HepG2 (cell line): ENCODE results near the gene TP63. TPM values are rescaled to one million over a fixed set of nuclear protein-coding genes. Genes with fewer than 3 reads are reported as not detected.

Source experiments
- ATAC-seq: fragments of 200-7000 bp; cut with Tn5 transposase; 3 replicates; pipeline ENCODE4 v1.9.1; 2020; ENCODE audit warnings: mild to moderate bottlenecking, moderate library complexity
- BruUV-seq: library from RNA; stranded (reverse); fragments of 400-500 nt; replicated peaks from 2 replicates; lab custom pipeline; 2021; lab: Mats Ljungman, UMichigan
- CTCF ChIA-PET: fragments of 300-600 bp; formaldehyde crosslinking; extraction: SDS; loops from one replicate; lab custom pipeline; 2021; ENCODE audit warnings: low total read pairs, inconsistent platforms, low intra/inter-chr PET ratio; lab: Yijun Ruan, JAX
- POLR2A ChIA-PET: fragments of 350-600 bp; sonication (Branson Sonifier 250); formaldehyde crosslinking; loops from one replicate; lab custom pipeline; 2020; ENCODE audit warnings: antibody characterized with exemption, inconsistent platforms; lab: Yijun Ruan, JAX
- DNase-seq: peaks from one replicate; pipeline ENCODE4 v3.0.0-alpha.2; 2015; ENCODE audit warnings: low spot score
- FAIRE-seq: peaks from 3 replicates; lab custom pipeline; 2011; peaks lifted over from hg19 to GRCh38; lab: Jason Lieb, UNC
- H2AFZ ChIP-seq: one replicate; pipeline ENCODE4 v1.6.1; 2011; ENCODE audit warnings: low read length, inconsistent platforms
- H3K27ac ChIP-seq: fragments of 300-600 bp; 3 replicates; pipeline ENCODE4 v1.8.0; 2011; ENCODE audit warnings: mixed run types, mild to moderate bottlenecking, mixed read lengths, low read length, inconsistent platforms; ENCODE audit not compliant: insufficient read depth; ENCODE audit errors: extremely low read length
- H3K27me3 ChIP-seq, 2 experiments: fragments of 200-600 bp in 1 of 2; 2 replicates in 1 of 2; 3 replicates in 1 of 2; pipeline versions ENCODE4 v1.6.0 to v1.8.0; 2011; ENCODE audit warnings: low read length in 2 of 2, mild to moderate bottlenecking in 2 of 2, moderate library complexity in 2 of 2, inconsistent platforms in 1 of 2; ENCODE audit not compliant: insufficient read depth in 2 of 2, control insufficient read depth in 1 of 2
- H3K36me3 ChIP-seq, 2 experiments: fragments of 200-600 bp in 1 of 2; replicated peaks in 1 of 2; 2 replicates in 1 of 2; 3 replicates in 1 of 2; pipeline versions ENCODE4 v1.5.1 to v1.8.0; 2011; ENCODE audit warnings: low read length in 2 of 2, inconsistent platforms in 1 of 2; ENCODE audit not compliant: insufficient read depth in 2 of 2, control insufficient read depth in 1 of 2
- H3K4me1 ChIP-seq: 2 replicates; pipeline ENCODE4 v1.5.1; 2012; ENCODE audit warnings: low read length, inconsistent platforms; ENCODE audit not compliant: insufficient read depth
- H3K4me2 ChIP-seq: 2 replicates; pipeline ENCODE4 v1.6.0; 2011; ENCODE audit warnings: low read depth, low read length, inconsistent platforms
- H3K4me3 ChIP-seq, 3 experiments: fragments of 200-600 bp in 1 of 3; sonication (generic), shearing (Covaris generic) in 1 of 3; replicated peaks in 1 of 3; 2 replicates each; pipeline ENCODE4 v1.5.1; 2011 to 2016; ENCODE audit warnings: low read length in 3 of 3, inconsistent platforms in 2 of 3, low read depth in 2 of 3, mild to moderate bottlenecking in 2 of 3, control low read depth in 1 of 3, mixed read lengths in 1 of 3; ENCODE audit not compliant: insufficient read depth in 1 of 3
- H3K79me2 ChIP-seq: one replicate; pipeline ENCODE4 v1.6.1; 2011; ENCODE audit warnings: low read length, inconsistent platforms; ENCODE audit not compliant: insufficient read depth
- H3K9ac ChIP-seq: 2 replicates; pipeline ENCODE4 v1.6.0; 2011; ENCODE audit warnings: mild to moderate bottlenecking, low read depth, low read length, inconsistent platforms; ENCODE audit not compliant: insufficient read depth
- H3K9me3 ChIP-seq: 2 replicates; pipeline ENCODE4 v1.5.1; 2012; ENCODE audit warnings: mild to moderate bottlenecking, low read length
- H4K20me1 ChIP-seq: 2 replicates; pipeline ENCODE4 v1.6.0; 2011; ENCODE audit warnings: inconsistent platforms, mild to moderate bottlenecking, low read length, moderate library complexity; ENCODE audit not compliant: insufficient read depth
- HMG20B ChIP-seq: conservative IDR thresholded peaks from 2 replicates; pipeline ENCODE4 v1.6.1; 2016; ENCODE audit warnings: missing genetic modification reagents, missing compliant biosample characterization
- HMGA1 ChIP-seq: sonication (generic); formaldehyde crosslinking; conservative IDR thresholded peaks from 2 replicates; pipeline ENCODE4 v1.4.0; 2020; ENCODE audit warnings: missing genetic modification reagents
- HNF4A ChIP-seq: sonication (generic); formaldehyde crosslinking; IDR thresholded peaks from 2 replicates; pipeline ENCODE4 v1.4.0; 2020; ENCODE audit warnings: missing genetic modification reagents
- MYC ChIP-seq: sonication (generic); formaldehyde crosslinking; IDR thresholded peaks from 2 replicates; pipeline ENCODE4 v1.9.0; 2021; ENCODE audit warnings: missing genetic modification reagents, borderline replicate concordance
- NFYC ChIP-seq: IDR thresholded peaks from 2 replicates; pipeline ENCODE4 v1.6.1; 2016; ENCODE audit warnings: missing genetic modification reagents, missing compliant biosample characterization
- PAWR ChIP-seq: sonication (generic); formaldehyde crosslinking; IDR thresholded peaks from 2 replicates; pipeline ENCODE4 v1.4.0; 2020; ENCODE audit warnings: missing genetic modification reagents, mild to moderate bottlenecking, borderline replicate concordance
- POGK ChIP-seq: sonication (generic); formaldehyde crosslinking; conservative IDR thresholded peaks from 2 replicates; pipeline ENCODE4 v1.8.0; 2022; ENCODE audit warnings: mild to moderate bottlenecking, moderate library complexity, missing genetic modification reagents
- SIN3B ChIP-seq: fragments of 150-350 bp; IDR thresholded peaks from 2 replicates; pipeline ENCODE4 v1.6.1; 2014; ENCODE audit warnings: low read length
- U2AF1 ChIP-seq: fragments of 200-400 bp; formaldehyde crosslinking; optimal IDR thresholded peaks from 2 replicates; pipeline ENCODE3; 2017; ENCODE audit warnings: mild to moderate bottlenecking, low read depth, low read length
- WGBS: methylation state at CpG from one replicate; pipeline ENCODE4 v1.1.6; 2017; ENCODE audit warnings: low lambda C conversion rate; 5-methylcytosine and 5-hydroxymethylcytosine counted together
- in situ Hi-C: cut with HindIII; loops from 2 replicates; pipeline ENCODE4 v1.10.0; 2017; ENCODE audit warnings: low pct_unique_long_range_greater_than_20kb; ENCODE audit not compliant: extremely low pct_ligation_motif_present
- intact Hi-C: fragments of 100-400 bp; cut with micrococcal nuclease; formaldehyde crosslinking; loops from one replicate; pipeline ENCODE4 v1.10.0; 2022; ENCODE audit not compliant: unreplicated experiment
- polyA plus RNA-seq, 8 experiments: library from polyadenylated mRNA; depleted of rRNA in 3 of 8; stranded (reverse) in 7 of 8; unstranded in 1 of 8; fragments of >200 nt; fragmentation: Illumina TruSeq in 4 of 8; extraction: Trizol in 4 of 8; gene quantifications; 2 replicates each; pipeline versions ENCODE4 v1.2.1 to v1.2.3, GENCODE V29; 2011 to 2016; ENCODE audit warnings: low read depth in 4 of 8, missing spikeins in 1 of 8, mixed read lengths in 1 of 8; ENCODE audit not compliant: insufficient read depth in 1 of 8
- total RNA-seq, 5 experiments: library from RNA; depleted of rRNA; stranded (reverse); fragments of >200 nt; fragmentation: Illumina TruSeq; extraction: Trizol; gene quantifications; 2 replicates each; pipeline ENCODE4 v1.2.3, GENCODE V29; 2016; ENCODE audit warnings: low read depth in 1 of 5
- TF ChIP-seq, protein P1 (sequence below): sonication (generic); formaldehyde crosslinking; IDR thresholded peaks from 2 replicates; pipeline ENCODE4 v1.5.0; 2020; ENCODE audit warnings: missing genetic modification reagents

TP63 gene
- total and polyA plus RNA-seq, 2 of the 13 experiments (the other 11 are each of a cell fraction or from before 2014, with no cell fraction given), result not detected

DNA sequence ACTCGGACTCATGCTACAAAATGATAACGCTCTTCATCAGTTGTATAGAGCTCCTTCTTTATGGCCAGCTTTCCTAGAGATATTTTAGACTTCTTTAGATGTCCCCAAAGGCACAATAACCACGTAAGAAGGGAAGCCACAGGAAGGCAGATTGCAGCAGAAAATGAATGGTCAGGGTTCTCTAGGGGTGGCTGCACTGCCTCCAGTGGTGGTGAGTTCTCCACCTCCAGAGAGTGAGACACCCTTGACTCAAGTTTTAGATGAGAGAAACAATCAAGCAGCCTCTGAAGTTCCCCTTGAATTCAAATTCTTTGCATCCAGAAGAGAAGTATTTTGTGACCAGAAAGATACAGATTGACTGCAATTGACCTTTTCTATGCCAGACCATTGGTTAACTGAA is 191.5 kb downstream of the TP63 start:
- FAIRE-seq (no peak), DNase-seq (no peak), ATAC-seq (peak; percentile 65)
- intact Hi-C loops (no loop called here), in situ Hi-C loops (no loop called here)
- Histone ChIP-seq H3K27me3 (no peaks in the 10 kb centered on the region), H3K4me3 (no peak overlapping the region), H3K27ac (no peak overlapping the region), H3K4me2 (no peak overlapping the region), H3K4me1 (no peaks in the 10 kb centered on the region), H2AFZ (no peak overlapping the region), H3K79me2 (no peaks in the 10 kb centered on the region), H3K36me3 (no peaks in the 10 kb centered on the region), H3K9me3 (no peaks in the 10 kb centered on the region), H3K9ac (no peak overlapping the region), H4K20me1 (no peaks in the 10 kb centered on the region)
- TF ChIP-seq NFYC (CRISPR knock-in tag) (no peak), HMG20B (no peak), MYC (CRISPR knock-in tag) (no peak), U2AF1 (no peak), SIN3B (no peak), PAWR (no peak), HNF4A (CRISPR knock-in tag) (no peak), POGK (CRISPR knock-in tag) (no peak), HMGA1 (CRISPR knock-in tag) (no peak)
- TF ChIP-seq, protein P1, sequence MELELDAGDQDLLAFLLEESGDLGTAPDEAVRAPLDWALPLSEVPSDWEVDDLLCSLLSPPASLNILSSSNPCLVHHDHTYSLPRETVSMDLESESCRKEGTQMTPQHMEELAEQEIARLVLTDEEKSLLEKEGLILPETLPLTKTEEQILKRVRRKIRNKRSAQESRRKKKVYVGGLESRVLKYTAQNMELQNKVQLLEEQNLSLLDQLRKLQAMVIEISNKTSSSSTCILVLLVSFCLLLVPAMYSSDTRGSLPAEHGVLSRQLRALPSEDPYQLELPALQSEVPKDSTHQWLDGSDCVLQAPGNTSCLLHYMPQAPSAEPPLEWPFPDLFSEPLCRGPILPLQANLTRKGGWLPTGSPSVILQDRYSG (CRISPR knock-in tag), result no peak
- ChIA-PET POLR2A (no interaction called here), CTCF (no interaction called here)
- 39% methylated on average over 3 of the region's 3 CpGs for WGBS
- BruUV-seq, result no TSS peak
